HG03066 (cell line): ENCODE results near the gene CGNL1.

Source experiments
- ATAC-seq: cut with Tn5 transposase; IDR thresholded peaks from one replicate; pipeline ENCODE4 v1.9.1; 2021; ENCODE audit warnings: low read depth; ENCODE audit not compliant: unreplicated experiment

The CGNL1 gene

GRCh38 chr15:57352535-57353316 lies 23.6 kb upstream of the CGNL1 start:
- no peak for ATAC-seq

- no peak for ATAC-seq
Measured at GRCh38 chr15:57353317-57353804, 22.9 kb upstream of the CGNL1 start.

- no peak for ATAC-seq
Measured at GRCh38 chr15:57354436-57355123, 21.7 kb upstream of the CGNL1 start.

- no peak for ATAC-seq
Measured at GRCh38 chr15:57355259-57355658, 21.0 kb upstream of the CGNL1 start.

- ATAC-seq = no peak
Measured at GRCh38 chr15:57356178-57356577, 20.1 kb upstream of the CGNL1 start.

GRCh38 chr15:57356636-57357035 lies 19.7 kb upstream of the CGNL1 start:
- ATAC-seq = no peak

GRCh38 chr15:57357799-57358198 lies 18.5 kb upstream of the CGNL1 start:
- ATAC-seq = no peak

GRCh38 chr15:57358571-57358970 lies 17.7 kb upstream of the CGNL1 start:
- ATAC-seq = no peak

- ATAC-seq = no peak
Measured at GRCh38 chr15:57363661-57364060, 12.6 kb upstream of the CGNL1 start.

GRCh38 chr15:57364282-57365007 lies 11.9 kb upstream of the CGNL1 start:
- no peak for ATAC-seq

- ATAC-seq = no peak
Measured at GRCh38 chr15:57367556-57367955, 8.7 kb upstream of the CGNL1 start.

GRCh38 chr15:57370929-57371328 lies 5.4 kb upstream of the CGNL1 start:
- no peak for ATAC-seq

GRCh38 chr15:57373251-57373881 lies 2.9 kb upstream of the CGNL1 start:
- ATAC-seq = no peak

- no peak for ATAC-seq
Measured at GRCh38 chr15:57373882-57374276, 2.4 kb upstream of the CGNL1 start.

GRCh38 chr15:57376696-57377477 lies 582 bp downstream of the CGNL1 start:
- no peak for ATAC-seq

GRCh38 chr15:57377478-57377847 lies 1.2 kb downstream of the CGNL1 start:
- ATAC-seq = no peak

- no peak for ATAC-seq
Measured at GRCh38 chr15:57379487-57379886, 3.2 kb downstream of the CGNL1 start.

- no peak for ATAC-seq
Measured at GRCh38 chr15:57380854-57381253, 4.5 kb downstream of the CGNL1 start.

- no peak for ATAC-seq
Measured at GRCh38 chr15:57382215-57382614, 5.9 kb downstream of the CGNL1 start.

GRCh38 chr15:57382969-57383368 lies 6.7 kb downstream of the CGNL1 start:
- ATAC-seq = no peak
